CD4-positive, alpha-beta T cell treated with Interleukin-1 beta for 1 hour (primary cell): ENCODE measurements around the gene FAM13C.
"Not testable (repeated sequence)": the region's sequence is repeated elsewhere in the genome, so short reads cannot be mapped to it uniquely, and the experiment has no call there.

Experiments
- DNase-seq, 2 donors: peaks; one replicate each; pipeline ENCODE4 v3.0.0-alpha.2; 2020 to 2022

Gene FAM13C

DNA sequence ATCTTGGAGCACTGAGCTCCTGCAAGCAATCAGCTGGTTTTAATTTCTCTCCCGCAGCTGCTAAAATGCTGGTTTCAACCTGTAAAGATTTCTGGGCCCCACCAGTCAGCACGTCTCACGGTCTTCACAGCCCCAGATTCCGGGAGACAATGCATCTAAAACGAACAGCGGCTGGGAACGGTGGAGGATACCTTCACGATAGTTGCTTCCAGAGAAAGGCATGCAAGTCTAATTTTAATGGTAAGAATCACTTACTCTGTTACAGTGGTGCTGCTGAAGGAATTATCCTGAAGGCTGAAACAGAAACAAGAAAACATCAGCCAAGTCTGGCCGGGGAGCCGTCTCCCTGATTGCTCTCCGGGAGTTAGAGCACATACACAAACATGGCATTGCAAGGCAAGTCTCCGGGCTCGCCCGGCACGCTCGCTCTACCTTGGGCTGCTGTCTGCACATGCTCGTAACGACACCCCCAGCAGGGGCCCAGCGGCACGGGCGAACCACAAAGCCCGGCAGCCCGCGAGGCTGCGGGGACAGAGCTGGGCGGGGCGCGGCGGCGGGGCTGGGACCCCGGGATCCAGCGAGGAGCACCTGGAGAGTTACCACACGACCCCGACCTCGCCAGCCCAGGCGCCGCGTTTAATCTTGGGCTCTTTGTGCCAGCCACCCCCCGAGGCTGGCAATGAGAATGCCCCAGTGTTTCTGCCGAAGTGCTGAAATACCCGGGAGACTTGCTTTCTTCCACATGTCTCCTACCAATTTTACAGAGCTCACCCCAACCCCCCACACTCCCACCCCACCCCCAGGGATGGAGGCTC is at the start of gene FAM13C:
TSS of gene FAM13C (minus strand) at position 406 of the 815 bp plus-strand sequence. CDS start at position 317, 89 bp downstream.
- no peak for DNase-seq

- no peak for DNase-seq
These were observed 42.9 kb upstream of the FAM13C start for GRCh38 chr10:59405235-59405634.

GRCh38 chr10:59400214-59400613 is 37.9 kb upstream of the FAM13C start:
- DNase-seq, result no peak

GRCh38 chr10:59399329-59399728 is 37.0 kb upstream of the FAM13C start:
- not testable (repeated sequence) for DNase-seq

DNA sequence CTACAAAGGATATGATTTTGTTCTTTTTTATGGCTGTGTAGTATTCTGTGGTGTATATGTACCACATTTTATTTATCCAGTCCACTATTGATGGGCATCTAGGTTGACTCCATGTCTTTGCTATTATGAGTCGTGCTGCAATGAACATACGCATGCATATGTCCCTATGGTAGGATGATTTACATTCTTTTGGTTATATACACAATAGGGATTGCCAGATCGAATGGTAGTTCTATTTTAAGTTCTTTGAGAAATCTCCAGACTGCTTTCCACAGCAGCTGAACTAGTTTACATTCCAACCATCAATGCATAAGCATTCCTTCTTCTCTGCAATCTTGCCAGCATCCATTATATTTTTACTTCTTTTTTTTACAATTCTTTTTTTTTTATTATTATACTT is 35.6 kb upstream of the FAM13C start:
- no peak for DNase-seq

GRCh38 chr10:59395984-59396383 is 33.6 kb upstream of the FAM13C start:
- DNase-seq, result no peak

DNA sequence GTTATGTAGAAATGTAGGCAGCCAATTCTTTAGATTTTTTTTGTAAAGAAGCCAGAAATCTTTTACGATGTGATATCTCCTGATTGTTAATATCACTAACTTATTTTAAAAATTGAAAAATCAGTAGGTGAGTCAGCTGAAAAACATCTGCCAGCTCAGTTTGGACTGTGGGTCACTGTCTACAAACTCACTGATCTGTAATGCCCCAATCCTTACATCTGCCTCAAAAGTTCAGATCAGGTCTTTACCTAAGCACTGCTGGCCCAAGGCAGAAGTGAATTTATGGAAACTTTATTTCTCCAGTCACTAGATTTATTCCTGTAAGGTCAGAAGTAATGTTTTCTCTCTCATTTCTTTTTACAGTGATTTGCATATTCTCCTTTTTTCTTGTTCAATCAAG is 31.0 kb upstream of the FAM13C start:
- DNase-seq, result no peak

DNA sequence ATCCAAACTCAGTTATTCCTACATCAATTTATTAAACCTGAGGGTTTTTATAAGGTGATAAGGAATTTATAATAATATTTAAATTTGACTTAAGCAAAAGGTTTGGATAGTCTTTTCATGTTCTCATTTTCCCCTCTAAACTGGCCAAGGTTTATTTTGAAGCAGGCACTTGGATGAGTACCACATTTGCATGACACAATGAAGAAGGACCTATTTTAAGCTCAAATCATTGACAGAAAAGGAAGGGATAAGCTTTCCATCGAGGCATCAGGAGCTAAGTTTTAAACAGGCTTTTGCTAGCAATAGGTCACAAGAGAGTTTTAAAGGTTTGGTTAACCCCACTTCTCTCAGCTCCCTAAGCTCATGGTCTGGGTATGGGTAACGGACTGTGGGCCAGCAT is 28.7 kb upstream of the FAM13C start:
- DNase-seq, result no peak

GRCh38 chr10:59388671-59388976 is 26.3 kb upstream of the FAM13C start:
- DNase-seq, result no peak

- no peak for DNase-seq
These were observed 25.8 kb upstream of the FAM13C start for GRCh38 chr10:59387951-59388670.

DNA sequence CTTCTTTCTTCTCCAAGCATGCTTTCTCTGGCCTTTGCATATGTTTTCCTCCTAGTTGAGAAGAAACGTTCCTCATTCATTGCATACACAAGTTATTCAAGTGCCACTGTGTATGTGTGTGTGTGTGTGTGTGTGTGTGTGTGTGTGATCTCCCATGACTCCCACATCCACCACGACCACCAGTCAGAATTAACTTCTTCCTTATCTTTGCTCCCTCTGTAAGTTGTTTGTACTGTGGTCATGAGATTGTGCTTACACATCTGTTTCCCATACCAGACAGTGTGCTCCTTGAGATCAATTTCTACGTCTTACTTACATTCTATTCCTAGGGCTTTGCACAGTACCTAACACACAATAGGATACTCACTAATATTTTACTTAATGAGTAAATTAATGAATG is 22.4 kb upstream of the FAM13C start:
- no peak for DNase-seq

GRCh38 chr10:59383908-59384307 is 21.6 kb upstream of the FAM13C start:
- no peak for DNase-seq

DNA sequence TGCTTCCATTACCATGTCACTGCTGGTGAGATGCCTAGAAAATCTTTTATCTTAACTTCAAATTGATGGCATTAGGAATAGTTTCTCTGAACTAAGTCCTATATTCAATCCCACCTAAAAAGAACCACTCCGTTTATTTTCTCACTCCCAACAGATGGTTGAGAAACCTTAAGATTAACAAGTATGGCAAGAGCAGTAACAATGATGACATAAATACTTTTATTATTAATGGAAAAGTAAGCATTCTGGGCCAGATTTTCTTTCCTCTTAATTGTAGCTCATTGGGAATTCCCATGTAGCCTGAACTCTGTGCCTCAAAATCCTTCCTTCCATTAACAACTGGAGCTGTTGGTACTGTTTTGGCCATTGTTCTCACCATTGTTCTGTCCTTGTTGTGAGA is 21.1 kb upstream of the FAM13C start:
- DNase-seq, result no peak

DNA sequence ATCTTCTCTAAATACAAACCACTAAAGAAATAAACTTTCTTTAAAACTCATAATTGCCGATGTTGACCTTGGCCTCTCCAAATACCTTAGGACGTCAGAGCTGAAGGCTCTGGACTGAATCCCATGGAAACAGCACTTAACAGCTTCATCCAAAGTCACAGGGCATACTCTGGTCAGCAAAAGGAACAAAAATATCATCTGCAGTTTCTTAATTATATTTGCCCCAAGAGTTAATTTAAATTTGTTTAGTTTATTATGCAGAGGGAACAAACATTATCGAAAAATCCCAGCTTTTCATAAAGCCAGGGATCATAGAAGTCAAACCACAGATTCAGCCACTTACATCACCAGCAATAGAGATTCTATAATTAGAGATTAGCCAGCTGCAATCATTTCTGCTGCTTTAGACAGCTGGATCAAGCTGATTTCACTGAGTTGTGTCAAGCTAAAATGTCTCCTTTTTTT is 20.5 kb upstream of the FAM13C start:
- no peak for DNase-seq

GRCh38 chr10:59381687-59382086 is 19.3 kb upstream of the FAM13C start:
- no peak for DNase-seq

DNA sequence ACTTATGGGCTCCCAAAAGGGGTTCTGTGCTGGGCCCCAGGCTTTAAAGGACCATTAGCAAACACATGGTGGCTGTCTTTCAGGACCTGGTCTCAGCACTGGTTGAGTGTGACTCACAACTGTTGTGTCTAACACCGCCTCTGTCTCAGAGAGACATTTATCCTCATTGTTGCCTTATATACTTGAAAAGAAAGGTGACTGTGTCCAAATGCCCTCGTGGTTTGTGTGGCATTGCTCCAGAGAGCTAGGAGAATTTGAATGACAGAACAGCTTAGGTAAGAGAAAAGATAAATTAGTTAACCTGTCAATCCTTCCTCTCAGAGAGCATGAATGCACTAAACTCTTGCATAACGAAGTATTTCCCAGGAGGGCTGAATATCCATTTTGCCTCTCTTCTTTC is 14.5 kb upstream of the FAM13C start:
- no peak for DNase-seq

- no peak for DNase-seq
These were observed 13.6 kb upstream of the FAM13C start for GRCh38 chr10:59375990-59376389.

GRCh38 chr10:59374916-59375315 is 12.6 kb upstream of the FAM13C start:
- no peak for DNase-seq

DNA sequence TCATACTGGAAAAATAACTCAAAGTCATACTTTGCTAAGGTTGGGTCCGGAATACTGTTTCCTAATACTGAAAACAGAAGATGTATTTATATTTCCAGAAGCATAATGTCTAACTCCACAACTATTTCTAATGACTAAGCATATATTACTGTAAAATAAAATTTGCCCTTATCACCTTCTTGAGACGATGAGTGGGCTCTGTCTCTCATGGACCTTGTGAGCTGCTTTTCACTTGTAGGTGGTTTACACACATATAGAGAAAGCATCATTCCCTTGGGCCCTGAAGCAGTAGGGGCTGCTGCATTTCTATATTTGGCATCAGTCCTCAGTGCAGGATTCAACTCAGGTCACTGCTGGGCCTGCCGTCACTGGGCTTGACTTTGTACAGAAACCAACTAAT is 10.7 kb upstream of the FAM13C start:
- DNase-seq, result no peak

GRCh38 chr10:59372543-59372942 is 10.2 kb upstream of the FAM13C start:
- no peak for DNase-seq

DNA sequence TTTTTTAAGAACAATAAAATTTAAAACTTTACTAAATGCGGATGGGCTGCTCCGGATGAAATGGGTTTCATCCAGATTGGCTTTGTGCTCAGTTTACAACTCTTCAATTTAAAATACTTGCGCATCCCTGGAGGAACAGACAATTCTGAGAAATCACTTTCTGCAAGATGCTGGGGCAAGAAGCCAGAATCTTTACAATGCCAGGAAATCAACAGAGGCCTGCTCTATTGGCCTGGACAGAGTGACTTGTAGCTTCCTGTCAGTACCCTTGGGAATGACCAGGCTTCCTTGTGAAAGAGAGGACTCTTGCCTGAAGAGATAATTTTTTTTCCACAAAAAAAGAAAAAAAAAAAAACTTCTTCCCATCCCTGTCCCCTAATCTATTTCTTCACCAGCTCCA is 3.9 kb upstream of the FAM13C start:
- no peak for DNase-seq

GRCh38 chr10:59363446-59363958 is 1.2 kb upstream of the FAM13C start:
- DNase-seq, result no peak

- no peak for DNase-seq
These were observed 621 bp upstream of the FAM13C start for GRCh38 chr10:59362959-59363381.

- no peak for DNase-seq
These were observed 646 bp downstream of the FAM13C start for GRCh38 chr10:59361663-59362143.
